ENCODE measurements around the gene FJX1.

The FJX1 gene

DNA sequence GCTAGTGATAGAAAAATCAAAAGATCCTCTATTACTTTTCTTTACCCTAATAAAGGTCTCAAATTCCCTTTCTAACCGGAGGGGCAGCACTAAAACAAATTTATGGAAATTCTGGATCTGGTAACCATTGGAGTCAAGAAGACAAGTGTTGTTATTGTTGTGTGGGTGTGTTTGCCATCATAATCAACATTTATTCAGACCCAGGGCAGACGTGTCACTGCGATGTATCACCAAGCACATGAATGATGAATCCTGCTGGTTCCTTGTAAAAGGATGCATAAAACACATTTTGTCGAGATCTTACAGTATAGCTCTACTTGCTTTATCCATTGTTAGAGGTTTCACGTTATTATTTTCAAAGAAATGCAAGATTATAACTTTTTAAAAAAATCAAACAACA lies 12.1 kb upstream of the FJX1 start:
- no peak for DNase-seq (ENCODE audit: low spot score)

DNA sequence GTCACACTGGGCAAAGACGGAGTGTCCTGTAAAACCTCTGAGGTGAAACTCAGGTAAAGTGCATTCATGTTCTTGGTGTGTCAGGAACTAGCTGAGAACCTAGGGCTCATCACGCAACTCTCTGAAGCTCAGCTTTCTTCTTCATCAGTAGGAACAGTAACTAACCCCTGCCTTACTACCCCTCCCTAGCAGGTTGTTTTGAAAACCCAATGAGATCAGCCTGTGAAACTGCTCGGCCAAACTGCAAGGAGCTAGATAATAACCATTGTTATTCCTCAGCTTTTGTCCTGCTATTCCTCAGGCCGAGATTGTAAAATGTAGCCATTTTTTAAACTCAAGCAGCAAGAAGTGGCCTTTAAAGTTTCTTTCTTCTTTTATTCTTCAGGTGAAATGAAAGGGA lies 9.8 kb upstream of the FJX1 start:
- no peak for DNase-seq (ENCODE audit: low spot score)

DNA sequence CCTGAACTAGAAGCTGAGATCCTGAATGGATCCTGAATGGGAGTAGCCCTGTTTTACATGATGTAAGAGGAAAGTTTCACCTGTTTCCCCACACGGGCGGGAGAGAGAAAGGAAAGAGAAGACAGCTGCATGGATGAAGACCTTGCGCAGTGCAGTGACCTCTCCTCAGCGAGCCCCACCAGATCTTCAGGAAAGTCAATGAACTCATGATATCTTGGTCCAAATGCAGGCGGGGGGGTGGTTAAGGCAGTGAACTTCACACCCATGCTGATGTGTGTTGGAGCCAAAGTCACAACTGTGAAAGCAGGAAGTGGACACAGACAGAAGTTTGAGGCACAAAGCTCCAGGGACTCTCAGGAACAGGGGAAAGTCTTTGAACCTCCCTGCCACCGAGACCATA lies 8.6 kb upstream of the FJX1 start:
- no peak for DNase-seq (ENCODE audit: low spot score)

DNA sequence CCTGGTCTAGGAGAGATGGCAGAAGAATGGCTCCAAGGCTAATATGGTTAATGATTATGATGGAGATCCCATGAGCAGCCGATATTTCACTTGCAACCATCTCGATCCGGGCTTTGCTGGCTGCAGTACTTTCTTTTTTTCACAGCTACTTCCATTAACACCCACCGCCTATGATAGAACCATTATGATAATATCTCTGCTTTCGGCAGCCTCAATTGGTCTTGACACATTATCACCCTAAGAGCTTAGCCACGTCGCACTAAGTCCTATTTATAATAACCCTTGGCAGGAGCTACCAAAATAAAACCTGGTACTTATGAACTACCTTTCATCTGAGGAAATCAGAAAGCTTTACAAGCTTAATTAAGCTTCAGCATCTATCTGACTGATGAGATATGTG lies 7.6 kb upstream of the FJX1 start:
- no peak for DNase-seq (ENCODE audit: low spot score)

DNA sequence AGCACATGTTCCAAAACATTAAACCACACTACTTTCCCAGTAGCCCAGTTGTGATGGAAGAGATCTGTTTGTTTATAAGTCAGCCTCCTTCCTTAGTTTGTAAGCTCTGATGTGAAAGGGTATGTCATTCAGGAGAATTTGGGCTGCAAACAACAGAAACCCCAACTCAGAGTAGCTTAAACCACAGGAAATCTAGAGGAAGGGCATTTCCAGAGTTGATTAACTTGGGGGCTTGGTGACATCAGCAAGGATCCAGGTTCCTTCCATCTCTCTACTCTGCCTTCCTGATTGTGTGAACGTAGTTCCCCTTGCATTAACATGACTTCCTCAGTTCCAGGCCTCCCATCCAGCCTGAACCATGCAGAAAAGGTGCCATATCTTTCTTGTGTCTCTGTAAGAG lies 6.5 kb upstream of the FJX1 start:
- no peak for DNase-seq (ENCODE audit: low spot score)

DNA sequence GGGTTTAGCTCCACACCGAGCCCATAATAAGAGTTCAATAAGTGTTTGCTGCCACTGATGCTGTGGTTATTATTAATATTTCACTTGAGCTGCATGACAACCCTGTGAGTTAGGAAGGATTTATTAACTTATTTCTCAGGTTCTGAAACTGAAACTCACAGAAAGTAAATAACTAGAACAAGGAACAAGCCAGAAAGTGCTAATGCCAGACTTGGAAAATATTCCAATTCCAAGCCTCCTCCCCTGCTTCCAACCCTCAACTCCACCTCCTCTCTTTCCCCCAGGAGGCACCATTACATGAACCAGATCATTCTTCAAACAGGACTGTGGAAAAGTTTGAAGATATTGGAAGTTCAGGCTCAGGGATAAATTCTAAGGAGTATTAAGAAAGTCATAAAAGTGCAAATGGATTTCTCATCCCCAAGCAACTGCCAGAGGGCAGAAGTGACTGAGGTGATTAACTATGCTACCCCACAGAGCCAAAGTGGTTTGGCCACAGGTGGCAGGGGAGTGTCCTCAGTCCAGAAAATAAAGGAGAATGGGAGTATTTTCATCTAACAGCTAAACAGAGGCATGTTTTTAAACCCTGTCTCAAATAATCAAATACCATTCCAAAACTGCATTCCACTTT lies 3.2 kb upstream of the FJX1 start:
- DNase-seq (ENCODE audit: low spot score), result no peak

DNA sequence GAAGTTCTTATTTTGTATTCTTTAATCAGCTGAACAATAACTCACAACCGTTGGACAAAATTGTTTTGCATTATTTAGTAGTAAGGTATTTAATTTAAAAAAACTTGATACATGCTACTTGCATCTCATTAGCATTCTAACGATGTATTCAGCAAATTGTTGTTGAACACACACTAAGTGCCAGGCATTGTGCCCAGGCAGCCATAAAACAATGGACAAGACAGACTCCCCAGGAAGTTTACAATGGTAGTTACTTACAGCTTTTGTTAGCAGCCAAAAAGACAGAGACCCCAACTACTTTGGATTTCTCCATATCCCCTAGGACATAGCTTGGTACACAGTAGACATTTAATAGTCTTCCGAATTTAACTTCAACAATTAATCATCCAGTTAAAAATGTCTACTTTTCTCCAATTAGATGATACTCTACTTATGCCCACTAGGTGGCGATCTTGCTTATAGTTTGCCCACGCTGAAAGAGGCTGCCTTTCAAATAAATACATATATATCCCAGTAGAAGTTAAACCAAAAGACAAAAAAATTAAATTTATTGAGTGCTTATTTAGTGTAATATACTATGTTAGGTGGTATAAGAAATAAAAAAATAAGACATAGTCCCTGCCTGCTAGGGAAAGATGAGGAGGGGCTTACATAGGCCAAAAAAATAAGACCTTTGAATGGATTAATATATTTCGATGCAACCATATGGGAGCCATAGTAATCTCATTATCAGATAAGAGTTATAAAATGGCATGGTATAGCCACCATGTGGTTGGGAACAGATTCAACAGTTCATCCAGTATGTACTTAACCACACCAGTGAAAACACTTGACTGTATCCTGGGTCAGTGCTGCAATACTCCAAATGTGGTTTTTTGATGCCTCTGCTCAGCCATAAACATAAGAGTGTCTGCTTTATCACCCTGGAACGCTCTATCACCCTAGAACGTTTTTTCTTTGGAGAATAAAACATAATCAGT lies 2.0 kb upstream of the FJX1 start:
- peak; percentile 74 for DNase-seq (ENCODE audit: low spot score)

DNA sequence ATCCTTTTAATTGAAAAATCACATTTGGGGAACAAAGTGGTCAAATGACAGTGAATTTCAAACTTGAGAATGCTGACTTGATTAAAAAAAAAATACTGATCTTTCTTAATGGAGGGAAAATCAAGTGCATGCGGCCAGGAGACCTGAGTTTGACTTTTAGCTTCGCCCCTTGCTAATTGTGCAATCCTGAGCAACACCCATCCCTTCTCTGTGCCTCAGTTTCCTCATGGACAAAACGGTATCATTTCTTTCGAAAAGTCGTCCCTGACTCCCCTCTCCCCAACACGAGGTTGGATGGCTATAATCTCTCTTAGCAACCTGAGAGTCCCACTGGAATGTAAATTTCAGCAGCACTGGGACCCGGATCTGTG lies 959 bp upstream of the FJX1 start:
- DNase-seq (ENCODE audit: low spot score), result no peak

DNA sequence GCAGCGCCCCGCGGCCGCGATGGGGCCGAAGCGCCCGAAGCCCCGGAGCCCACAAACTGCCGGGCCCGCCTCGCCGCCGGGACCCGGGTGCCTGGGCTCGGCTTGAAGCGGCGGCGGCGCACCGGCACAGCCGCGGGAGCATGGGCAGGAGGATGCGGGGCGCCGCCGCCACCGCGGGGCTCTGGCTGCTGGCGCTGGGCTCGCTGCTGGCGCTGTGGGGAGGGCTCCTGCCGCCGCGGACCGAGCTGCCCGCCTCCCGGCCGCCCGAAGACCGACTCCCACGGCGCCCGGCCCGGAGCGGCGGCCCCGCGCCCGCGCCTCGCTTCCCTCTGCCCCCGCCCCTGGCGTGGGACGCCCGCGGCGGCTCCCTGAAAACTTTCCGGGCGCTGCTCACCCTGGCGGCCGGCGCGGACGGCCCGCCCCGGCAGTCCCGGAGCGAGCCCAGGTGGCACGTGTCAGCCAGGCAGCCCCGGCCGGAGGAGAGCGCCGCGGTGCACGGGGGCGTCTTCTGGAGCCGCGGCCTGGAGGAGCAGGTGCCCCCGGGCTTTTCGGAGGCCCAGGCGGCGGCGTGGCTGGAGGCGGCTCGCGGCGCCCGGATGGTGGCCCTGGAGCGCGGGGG lies 346 bp downstream of the FJX1 start:
- no peak for DNase-seq (ENCODE audit: low spot score)

DNA sequence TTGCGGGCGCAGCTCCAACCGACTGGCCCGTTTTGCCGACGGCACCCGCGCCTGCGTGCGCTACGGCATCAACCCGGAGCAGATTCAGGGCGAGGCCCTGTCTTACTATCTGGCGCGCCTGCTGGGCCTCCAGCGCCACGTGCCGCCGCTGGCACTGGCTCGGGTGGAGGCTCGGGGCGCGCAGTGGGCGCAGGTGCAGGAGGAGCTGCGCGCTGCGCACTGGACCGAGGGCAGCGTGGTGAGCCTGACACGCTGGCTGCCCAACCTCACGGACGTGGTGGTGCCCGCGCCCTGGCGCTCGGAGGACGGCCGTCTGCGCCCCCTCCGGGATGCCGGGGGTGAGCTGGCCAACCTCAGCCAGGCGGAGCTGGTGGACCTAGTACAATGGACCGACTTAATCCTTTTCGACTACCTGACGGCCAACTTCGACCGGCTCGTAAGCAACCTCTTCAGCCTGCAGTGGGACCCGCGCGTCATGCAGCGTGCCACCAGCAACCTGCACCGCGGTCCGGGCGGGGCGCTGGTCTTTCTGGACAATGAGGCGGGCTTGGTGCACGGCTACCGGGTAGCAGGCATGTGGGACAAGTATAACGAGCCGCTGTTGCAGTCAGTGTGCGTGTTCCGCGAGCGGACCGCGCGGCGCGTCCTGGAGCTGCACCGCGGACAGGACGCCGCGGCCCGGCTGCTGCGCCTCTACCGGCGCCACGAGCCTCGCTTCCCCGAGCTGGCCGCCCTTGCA lies 1.0 kb downstream of the FJX1 start:
- DNase-seq (ENCODE audit: low spot score), result no peak

DNA sequence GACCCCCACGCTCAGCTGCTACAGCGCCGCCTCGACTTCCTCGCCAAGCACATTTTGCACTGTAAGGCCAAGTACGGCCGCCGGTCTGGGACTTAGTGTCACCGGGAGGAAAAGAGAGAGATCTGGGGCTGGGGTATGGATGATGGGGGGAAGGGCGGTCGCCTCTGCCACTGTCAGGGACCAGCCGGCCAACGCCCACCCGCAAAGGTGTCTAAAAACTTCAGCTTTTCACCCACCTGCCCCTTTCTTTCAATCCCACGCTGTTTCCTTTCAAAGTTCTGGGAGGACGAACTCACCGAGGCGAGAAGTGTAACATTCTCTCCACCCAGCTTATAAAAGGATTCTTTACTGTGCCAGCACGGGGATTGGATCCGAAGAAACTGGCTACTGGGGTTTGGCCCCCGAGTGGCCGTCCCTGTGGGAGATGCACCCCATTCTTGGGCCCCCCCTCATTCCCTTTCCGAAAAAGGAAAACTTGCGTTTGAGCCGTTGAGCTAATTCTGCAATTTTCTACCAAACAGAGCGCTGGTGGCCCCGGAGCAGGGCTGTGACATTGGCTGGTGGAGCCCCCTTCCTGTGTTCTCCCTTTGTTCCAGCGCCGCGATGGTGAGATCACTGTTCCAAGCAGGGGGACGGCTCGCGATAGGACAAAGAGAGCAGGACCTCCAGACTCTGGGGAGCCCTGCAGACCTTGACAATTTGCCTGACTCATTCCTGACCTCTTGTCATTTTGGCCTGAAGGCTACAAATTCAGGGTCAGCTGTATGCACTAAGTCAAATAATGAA lies 1.8 kb downstream of the FJX1 start:
- DNase-seq (ENCODE audit: low spot score), result no peak

DNA sequence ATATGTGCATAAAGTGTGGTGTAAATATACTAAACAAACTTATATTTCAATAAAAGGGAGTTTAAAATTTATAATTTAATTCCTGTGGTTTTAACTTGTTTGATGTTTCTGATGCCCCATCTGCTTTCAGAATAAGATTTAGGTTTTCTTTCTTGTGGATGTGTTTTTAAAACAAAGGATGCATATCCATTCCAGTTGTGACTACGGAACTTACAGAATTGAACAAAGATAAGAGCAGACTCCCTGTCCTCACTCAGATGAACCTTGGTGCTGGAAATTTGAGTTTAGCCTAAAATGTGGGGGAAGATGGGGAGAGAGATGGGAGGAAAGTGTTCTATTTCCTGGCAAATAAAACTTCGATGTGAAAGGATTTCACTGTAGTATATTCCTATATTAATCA lies 2.5 kb downstream of the FJX1 start:
- DNase-seq (ENCODE audit: low spot score), result no peak

DNA sequence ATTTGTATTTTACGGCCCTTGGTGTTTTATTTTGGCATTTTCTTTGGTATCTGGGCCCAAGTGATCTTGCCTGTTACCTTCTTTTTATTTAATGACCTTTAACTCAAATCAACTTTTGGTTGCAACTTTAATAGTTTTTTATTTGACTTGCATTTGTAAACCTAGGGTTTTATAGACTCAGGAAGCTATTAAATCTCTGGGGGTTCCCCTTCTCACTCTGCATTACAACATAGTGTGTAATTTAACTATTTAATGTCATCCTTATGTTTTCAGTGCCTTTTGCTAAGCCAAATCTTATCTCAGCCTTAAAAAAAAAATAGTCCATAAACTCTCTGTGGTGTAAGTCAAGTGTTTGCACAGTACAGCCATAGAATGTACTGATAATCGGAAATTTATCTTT lies 3.4 kb downstream of the FJX1 start:
- DNase-seq (ENCODE audit: low spot score), result no peak

DNA sequence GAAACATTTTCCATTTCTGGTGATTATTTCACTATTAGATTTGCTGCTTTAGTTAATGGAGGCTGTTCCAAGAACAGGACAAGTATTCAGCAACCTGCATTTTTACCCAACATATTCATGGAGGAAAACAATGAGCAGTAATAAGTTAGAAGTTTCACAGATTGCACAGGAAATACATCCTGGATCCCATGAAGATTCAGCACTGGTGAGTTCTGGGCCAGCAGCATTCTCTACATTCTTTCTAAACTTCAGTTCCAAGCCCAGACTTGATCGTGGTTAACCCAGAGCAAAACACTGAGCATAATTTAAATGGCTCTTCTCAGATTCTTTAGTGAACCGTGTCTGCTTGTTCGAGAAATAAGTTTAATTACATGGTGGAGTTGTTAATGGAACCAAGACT lies 3.8 kb downstream of the FJX1 start:
- DNase-seq (ENCODE audit: low spot score), result no peak

DNA sequence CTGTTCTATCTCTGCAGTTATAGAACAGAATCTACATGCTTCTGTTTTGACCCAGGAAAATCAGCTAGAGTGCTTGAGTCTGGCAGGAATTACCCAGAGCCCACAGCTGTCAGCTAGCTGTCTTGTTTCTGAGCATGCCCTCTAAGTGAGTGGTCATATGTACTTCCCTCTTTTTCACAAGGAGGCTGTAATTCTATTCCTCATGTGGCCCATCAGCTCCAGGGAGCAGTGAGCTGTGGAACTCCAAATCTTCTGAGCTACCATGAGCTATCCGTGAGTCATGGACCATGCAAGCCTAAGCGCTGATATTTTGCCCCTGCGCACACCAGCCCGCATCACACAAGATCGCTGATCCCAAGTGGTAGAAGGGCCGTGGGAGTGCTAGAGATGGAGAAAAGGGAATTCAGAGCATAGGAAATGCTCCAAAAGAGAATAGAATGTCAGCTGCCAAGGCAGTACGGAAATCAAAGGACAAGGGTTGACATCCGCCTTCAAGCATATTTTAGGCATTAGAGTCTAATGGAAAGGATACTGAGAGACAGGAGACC lies 5.4 kb downstream of the FJX1 start:
- no peak for DNase-seq (ENCODE audit: low spot score)

DNA sequence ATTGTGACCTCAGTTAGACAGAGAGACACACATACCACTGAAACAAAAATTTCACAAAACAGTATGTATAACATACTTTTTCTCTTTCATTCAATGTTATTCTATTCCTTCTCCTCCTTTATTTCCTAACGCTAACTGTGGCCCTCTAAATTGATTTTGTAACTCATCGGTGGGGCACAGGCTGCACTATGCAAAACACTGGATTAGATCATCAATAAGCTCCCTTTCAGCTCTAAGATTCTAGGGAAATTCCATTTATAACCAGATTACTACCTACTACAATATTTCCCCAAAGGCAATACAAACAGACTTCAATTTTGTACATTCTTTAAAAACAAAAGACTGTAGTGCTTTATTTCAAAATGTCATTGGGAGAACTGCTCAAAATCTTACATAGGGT lies 6.1 kb downstream of the FJX1 start:
- DNase-seq (ENCODE audit: low spot score), result no peak

DNA sequence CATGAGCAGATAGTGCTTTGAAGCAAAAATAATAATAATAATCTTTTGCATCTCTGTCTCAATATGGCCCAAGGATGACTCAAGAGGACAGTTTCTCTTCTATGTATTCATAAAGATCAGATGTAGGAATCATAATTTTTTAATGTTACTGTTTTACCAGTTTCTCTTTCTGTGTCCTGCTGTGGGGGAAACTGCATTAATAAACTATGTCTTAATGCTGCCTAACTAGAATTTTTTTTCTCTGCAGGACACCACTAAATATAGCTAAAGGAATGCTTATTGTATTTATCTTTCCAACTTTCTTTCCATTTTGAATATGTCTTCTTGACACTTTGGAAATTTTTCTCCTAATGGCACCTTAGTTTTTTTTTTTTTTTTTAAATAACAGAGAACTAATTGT lies 6.5 kb downstream of the FJX1 start:
- no peak for DNase-seq (ENCODE audit: low spot score)

DNA sequence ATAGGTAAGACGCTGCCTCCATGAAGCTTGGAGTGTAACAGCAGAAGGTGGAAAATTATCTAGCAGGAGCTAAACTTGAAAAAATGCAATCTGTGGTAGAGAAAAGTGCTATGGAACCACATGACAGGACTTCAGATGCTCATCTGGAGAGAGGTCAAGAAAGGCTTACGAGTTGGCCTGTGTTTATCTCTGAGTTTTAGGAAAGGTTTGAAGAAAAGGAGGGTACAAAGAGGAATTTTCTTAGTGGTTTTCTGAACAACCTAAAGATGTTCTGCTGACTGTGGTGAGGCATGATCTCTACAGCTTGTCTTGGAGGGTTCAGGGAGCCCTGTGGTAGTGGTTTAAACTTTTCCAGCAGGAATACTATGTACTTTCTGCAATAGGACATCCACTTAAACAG lies 8.2 kb downstream of the FJX1 start:
- no peak for DNase-seq (ENCODE audit: low spot score)

DNA sequence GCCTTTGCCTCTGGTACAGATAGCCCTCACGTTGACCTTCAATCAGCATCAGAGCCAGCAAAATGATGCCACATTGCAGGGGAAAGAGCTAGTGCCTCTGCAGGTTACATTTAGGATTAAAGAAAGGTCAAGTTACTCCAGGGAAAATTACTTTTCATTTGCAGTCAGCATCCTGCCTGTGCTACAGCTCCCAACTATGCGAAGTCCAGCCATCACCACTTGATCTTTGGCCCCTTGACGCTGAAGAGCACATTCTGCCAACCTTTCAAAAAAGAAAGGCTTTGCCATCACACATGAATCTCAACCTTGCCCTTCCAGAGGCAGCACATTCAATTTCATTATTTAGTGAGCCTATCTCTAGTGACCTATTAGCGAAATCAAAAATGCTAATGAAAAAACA lies 11.3 kb downstream of the FJX1 start:
- no peak for DNase-seq (ENCODE audit: low spot score)

DNA sequence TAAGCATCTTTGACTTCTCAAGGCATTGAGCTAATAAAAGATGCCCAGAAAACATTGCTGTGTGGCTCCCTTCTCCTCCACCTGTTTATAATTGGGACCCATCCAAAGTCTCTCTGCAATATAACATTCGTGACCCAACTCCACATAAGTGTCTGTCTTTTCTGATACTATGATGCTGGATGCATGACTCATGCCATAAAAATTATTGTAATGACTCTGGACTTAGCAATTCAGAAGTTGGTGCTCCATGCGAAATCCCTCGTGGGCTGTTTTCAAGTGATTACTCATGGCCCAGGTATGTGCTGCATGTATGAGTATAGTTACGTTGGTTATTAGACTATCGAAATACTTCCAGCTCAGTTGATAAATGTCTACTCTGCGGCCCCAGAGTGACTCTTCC lies 11.7 kb downstream of the FJX1 start:
- DNase-seq (ENCODE audit: low spot score), result peak; percentile 94

DNA sequence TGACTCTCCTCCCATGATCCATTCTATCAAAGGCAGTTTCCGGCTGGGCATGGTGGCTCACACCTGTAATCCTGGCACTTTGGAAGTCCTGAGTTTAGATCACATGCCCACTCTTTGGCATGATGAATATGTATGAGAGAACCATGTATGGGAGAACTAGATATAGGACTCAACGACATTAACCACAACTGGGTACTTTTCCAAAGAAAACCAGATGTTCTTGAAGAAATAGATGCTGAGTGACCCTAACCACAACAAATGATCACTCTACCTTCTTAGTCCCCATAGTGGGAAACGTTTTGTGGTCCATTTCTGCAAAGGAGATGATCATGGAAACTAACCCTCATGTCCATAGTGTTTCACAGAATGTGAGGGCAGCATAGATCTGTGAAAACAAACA lies 13.6 kb downstream of the FJX1 start:
- no peak for DNase-seq (ENCODE audit: low spot score)

DNA sequence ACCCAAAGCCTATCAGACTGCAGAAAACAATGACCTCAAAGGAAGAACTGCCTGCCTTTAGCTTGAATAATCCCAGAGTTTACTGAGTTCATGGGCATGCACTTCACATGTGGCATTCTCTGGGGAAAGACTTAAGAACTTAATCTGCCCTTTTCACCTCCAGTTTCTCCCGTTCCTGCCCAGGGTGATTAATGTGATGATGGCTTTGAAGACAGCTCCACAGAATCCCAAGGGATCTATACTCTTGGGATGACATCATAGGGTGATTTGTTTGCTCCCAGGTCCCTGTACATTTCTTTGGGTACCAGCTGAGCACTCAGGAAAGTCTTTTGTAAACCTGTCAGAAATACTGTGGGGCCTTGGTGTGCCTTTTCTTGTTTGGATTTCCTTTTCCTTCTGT lies 14.0 kb downstream of the FJX1 start:
- peak; percentile 70 for DNase-seq (ENCODE audit: low spot score)
